Kidney epithelial cell (primary cell): ENCODE data around the gene GAREM1. TPM values are rescaled to one million over a fixed set of nuclear protein-coding genes. Genes with fewer than 3 reads are reported as not detected.

Experiments
- DNase-seq: peaks from one replicate; pipeline ENCODE4 v3.0.0-alpha.2; 2010; ENCODE audit warnings: low read depth
- H3K27me3 ChIP-seq: 2 replicates; pipeline ENCODE4 v1.6.0; 2011; ENCODE audit warnings: low read length; ENCODE audit not compliant: control insufficient read depth, insufficient read depth
- H3K36me3 ChIP-seq: 2 replicates; pipeline ENCODE4 v1.5.1; 2011; ENCODE audit warnings: low read length; ENCODE audit not compliant: control insufficient read depth, insufficient read depth
- H3K4me3 ChIP-seq: 2 replicates; pipeline ENCODE4 v1.5.1; 2011; ENCODE audit warnings: low read depth, mild to moderate bottlenecking, control low read depth, low read length
- total RNA-seq: library from RNA; depleted of rRNA; stranded (reverse); fragments of >200 nt; gene quantifications from 2 replicates; pipeline ENCODE4 v1.2.3, GENCODE V29; 2015
- TF ChIP-seq, protein P1 (sequence below): IDR thresholded peaks from 2 replicates; pipeline ENCODE4 v1.5.1; 2011; ENCODE audit warnings: mild to moderate bottlenecking, moderate library complexity, low read length, control low read depth, inconsistent platforms; ENCODE audit not compliant: insufficient read depth, poor library complexity, severe bottlenecking

The GAREM1 gene
- total RNA-seq, 1 donor from 2014 or later, result 2.9 TPM

DNA sequence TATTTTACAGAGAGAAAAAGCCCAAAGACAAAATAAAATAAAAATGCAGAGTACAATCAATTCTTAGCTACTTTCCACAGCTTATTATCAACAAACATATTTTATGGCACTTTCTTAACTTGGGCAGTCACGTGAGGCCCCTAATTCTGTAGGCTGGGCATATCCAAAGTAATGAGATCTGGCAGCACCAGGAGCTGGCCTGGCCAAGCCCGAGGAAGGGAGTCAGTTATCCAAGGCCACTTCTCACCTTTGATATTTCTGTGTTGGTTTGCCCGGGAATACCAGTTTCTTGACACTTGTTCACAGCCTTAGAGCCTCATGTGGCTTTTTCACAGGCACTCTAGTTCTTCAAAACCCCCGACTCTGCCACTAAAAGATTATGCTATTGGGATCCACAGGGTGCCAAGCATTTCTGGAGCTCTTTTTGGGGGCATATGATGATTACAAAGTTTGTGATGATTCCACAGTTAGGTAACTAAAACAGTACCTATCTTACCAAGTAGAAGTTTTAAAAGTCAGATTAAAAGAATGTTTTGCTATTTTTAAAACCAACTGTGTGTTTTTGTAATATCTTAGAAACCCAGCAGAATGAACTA lies 190.4 kb downstream of the GAREM1 start:
- TF ChIP-seq, protein P1, sequence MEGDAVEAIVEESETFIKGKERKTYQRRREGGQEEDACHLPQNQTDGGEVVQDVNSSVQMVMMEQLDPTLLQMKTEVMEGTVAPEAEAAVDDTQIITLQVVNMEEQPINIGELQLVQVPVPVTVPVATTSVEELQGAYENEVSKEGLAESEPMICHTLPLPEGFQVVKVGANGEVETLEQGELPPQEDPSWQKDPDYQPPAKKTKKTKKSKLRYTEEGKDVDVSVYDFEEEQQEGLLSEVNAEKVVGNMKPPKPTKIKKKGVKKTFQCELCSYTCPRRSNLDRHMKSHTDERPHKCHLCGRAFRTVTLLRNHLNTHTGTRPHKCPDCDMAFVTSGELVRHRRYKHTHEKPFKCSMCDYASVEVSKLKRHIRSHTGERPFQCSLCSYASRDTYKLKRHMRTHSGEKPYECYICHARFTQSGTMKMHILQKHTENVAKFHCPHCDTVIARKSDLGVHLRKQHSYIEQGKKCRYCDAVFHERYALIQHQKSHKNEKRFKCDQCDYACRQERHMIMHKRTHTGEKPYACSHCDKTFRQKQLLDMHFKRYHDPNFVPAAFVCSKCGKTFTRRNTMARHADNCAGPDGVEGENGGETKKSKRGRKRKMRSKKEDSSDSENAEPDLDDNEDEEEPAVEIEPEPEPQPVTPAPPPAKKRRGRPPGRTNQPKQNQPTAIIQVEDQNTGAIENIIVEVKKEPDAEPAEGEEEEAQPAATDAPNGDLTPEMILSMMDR, result no peak
- DNase-seq, result no peak
- Histone ChIP-seq H3K36me3 (no peaks in the 10 kb centered on the region), H3K27me3 (no peaks in the 10 kb centered on the region), H3K4me3 (no peak overlapping the region)

DNA sequence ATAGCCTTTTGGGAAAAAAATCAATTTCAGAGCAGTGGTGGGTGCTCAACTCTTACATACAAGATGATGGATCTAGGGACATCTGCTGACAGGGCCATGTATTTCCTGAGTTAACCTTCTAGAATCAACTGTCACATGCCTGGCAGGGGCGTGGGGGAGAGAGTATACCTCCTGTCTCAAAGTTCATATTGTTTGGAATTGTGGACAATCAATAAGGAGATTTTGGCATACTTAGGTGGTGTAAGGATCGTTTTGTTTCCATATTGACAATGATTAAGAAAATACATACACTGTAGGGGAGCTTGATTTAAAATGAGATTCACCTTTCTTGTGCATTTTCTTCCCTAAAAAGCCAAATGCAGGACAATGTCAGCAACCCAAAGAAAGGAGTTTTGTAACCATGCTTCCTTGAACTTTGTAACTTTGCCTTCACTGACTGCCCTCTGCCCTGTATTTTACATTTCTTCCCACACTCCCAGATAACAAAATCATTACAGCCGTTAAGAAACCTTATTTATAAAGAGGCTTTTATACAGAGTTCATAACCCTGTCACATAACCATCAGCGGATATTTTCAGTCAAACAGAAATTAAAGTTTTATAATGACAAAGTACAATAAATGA lies 192.4 kb downstream of the GAREM1 start:
- DNase-seq, result no peak
- Histone ChIP-seq H3K36me3 (no peaks in the 10 kb centered on the region), H3K27me3 (no peaks in the 10 kb centered on the region), H3K4me3 (no peak overlapping the region)
- TF ChIP-seq, protein P1, result no peak

DNA sequence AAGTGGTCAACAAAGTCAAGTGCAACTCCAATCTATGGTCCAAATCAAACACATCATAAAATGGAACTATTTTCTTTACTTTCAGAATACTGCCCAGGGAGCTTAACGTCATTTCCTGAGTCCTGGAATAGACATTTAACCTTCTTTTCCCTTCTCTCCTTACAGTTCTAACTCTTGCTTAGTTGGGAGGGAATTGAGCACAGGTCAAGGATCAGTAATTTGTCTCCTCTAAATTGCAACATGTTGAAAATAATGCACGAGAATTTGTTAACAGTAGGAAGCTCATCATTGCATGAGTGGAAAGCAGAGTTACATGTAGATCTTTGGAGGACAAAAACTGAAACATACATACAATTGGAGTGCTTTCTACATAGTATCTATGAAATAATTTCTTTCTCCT lies 193.1 kb downstream of the GAREM1 start:
- Histone ChIP-seq H3K36me3 (no peaks in the 10 kb centered on the region), H3K4me3 (no peak overlapping the region), H3K27me3 (no peaks in the 10 kb centered on the region)
- TF ChIP-seq, protein P1, result no peak
- no peak for DNase-seq

DNA sequence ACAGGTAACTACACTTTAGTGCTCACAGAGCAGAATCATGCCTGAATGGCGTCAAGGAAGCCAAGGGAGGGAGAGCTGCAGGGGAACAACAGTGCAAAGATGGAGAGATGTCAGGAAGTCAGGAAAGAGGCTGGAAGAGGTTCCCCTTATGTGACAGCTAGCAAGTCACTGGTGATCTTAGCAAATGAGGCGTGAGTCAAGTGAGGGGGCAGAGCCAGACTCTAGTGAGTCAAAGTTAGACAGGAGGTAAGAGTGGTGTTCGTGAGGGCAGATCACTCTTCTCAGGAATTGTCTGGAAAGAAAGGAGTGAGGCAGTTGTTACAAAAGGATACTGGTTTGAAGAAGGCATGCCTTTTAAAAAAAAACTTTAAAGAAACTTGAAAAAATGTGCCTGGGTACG lies 193.8 kb downstream of the GAREM1 start:
- DNase-seq, result no peak

DNA sequence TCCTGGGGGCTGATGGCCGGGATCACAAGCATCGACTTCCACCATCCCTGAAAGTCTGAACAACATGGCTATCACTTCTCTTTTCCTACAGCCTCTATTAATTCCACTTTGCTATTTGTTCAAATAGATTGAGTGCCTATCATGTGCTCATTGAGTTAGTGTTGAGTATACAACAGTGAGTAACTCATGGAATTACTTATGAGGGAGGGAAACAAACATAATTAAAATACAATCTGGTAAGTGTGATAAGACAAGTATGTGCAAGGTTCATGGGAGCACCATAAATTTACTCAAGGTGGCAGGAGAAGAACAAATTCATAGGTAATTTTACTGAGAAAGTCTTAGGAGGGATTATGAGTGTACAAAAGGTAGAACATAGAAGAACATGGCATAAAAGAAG lies 194.4 kb downstream of the GAREM1 start:
- DNase-seq, result no peak
- no peak overlapping the region for H3K4me3 ChIP-seq
- H3K27me3 ChIP-seq, result no peaks in the 10 kb centered on the region
- TF ChIP-seq, protein P1, result no peak
- no peaks in the 10 kb centered on the region for H3K36me3 ChIP-seq

More for the DNA sequence above, 193.8 kb downstream of the GAREM1 start:
- TF ChIP-seq, protein P1, result no peak
- no peak overlapping the region for H3K4me3 ChIP-seq
- no peaks in the 10 kb centered on the region for H3K27me3 ChIP-seq
- H3K36me3 ChIP-seq, result no peaks in the 10 kb centered on the region

DNA sequence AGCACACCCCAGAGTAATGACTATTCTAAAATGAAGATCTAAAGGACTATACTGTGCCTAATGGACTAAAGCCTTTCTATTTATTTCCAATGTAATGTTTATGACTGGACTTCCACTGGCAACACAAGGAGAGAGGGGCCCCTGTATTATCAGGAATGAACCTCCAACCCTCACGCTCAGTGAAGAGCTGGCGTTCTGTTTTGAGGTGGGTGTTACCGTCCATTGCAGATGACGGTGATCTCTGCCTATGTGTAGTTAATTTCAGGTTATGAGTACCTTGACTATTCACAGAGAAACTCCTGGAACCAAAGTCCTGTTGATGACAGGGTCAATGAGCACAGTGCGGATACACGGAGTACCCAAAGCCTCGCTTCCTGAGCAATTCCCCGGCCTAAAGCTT lies 195.5 kb downstream of the GAREM1 start:
- DNase-seq, result no peak
- Histone ChIP-seq H3K27me3 (no peaks in the 10 kb centered on the region), H3K4me3 (no peak overlapping the region), H3K36me3 (no peaks in the 10 kb centered on the region)
- TF ChIP-seq, protein P1, result no peak
